ENCODE results near the gene NCEH1. TPM values are rescaled to one million over a fixed set of nuclear protein-coding genes. Genes with fewer than 3 reads are reported as not detected.

Gene NCEH1
- total and polyA plus RNA-seq, 2 of the 4 experiments (the other 2 are of a cell fraction): 22.3 to 23.3 TPM

- dilution Hi-C loops (cut with HindIII; ENCODE audit: low sequenced_read_pairs, unreplicated experiment): no loop called here
- Histone ChIP-seq H2BK15ac (ENCODE audit: low read depth, low read length) (no peak overlapping the region), H2BK5ac (ENCODE audit: low read depth, low read length, poor library complexity, severe bottlenecking) (no peak overlapping the region)
These were observed 66.6 kb downstream of the NCEH1 start for GRCh38 chr3:172644258-172644657.

More at GRCh38 chr3:172644258-172644657, 66.6 kb downstream of the NCEH1 start:
- Histone ChIP-seq H4K8ac (ENCODE audit: low read depth in 2 of 2, low read length in 2 of 2) (no peak overlapping the region), H3K4me2 (ENCODE audit: low read depth, low read length) (no peak overlapping the region), H3K27me3 (ENCODE audit: control insufficient read depth, insufficient read depth, low read length) (no peaks in the 10 kb centered on the region), H4K91ac (ENCODE audit: insufficient read depth, low read depth, low read length) (no peak overlapping the region), H2BK20ac (ENCODE audit: low read depth, low read length) (no peak overlapping the region), H3K36me3 (ENCODE audit: control insufficient read depth, insufficient read depth, low read length) (peaks cover 10% of the 10 kb centered on the region), H3K4me3 (ENCODE audit: insufficient read depth, low read depth, low read length) (no peak overlapping the region), H2AFZ (replicated peaks; ENCODE audit: low read length, poor library complexity) (peak overlapping the region; percentile 43), H3K23ac (ENCODE audit: low read depth, low read length) (no peak overlapping the region), H2AK9ac (replicated peaks; ENCODE audit: low read depth, low read length, poor library complexity) (no peak overlapping the region), H3K4me1 (ENCODE audit: control insufficient read depth, insufficient read depth, low read length) (peaks cover 9% of the 10 kb centered on the region), H4K20me1 (ENCODE audit: insufficient read depth, low read length) (peaks cover 4% of the 10 kb centered on the region; the same call in 1 of the 2 replicates), H3K79me1 (ENCODE audit: low read depth in 1 of 2, low read length in 2 of 2) (peaks cover 20 to 60% of the 10 kb centered on the region in 2 experiments), H4K5ac (ENCODE audit: low read depth, low read length) (no peak overlapping the region), H3K18ac (ENCODE audit: low read depth, low read length) (no peak overlapping the region), H2AK5ac (ENCODE audit: low read depth, low read length) (no peak overlapping the region), H3K9me1 (ENCODE audit: insufficient read depth, low read length) (peaks cover 21% of the 10 kb centered on the region), H3K56ac (ENCODE audit: extremely low read depth, insufficient read depth, low read length) (no peak overlapping the region), H3K14ac (replicated peaks; ENCODE audit: low read depth, low read length) (no peak overlapping the region), H2BK120ac (ENCODE audit: low read depth, low read length) (no peak overlapping the region), H3K9me3 (ENCODE audit: control insufficient read depth, insufficient read depth, low read length) (no peaks in the 10 kb centered on the region), H3K9ac (ENCODE audit: low read depth, low read length) (no peak overlapping the region), H3K4ac (ENCODE audit: low read depth, low read length) (no peak overlapping the region), H3K27ac (ENCODE audit: insufficient read depth, low read length) (no peak overlapping the region)
- BruUV-seq (replicated peaks): no TSS peak
- no CpG with 5 or more reads among the region's 3 CpGs for WGBS, 2 experiments (ENCODE audit: extremely low coverage in 2 of 2, insufficient read length in 1 of 2)
- TF ChIP-seq BHLHE40 (IDR thresholded peaks at IDR 0.05; ENCODE audit: low read depth, low read length) (no peak), USF2 (IDR thresholded peaks at IDR 0.05; ENCODE audit: low read depth, low read length) (no peak), RCOR1 (IDR thresholded peaks at IDR 0.05; ENCODE audit: insufficient replicate concordance, low read length) (no peak), POLR2A (IDR thresholded peaks at IDR 0.05; ENCODE audit: low read depth, low read length) (no peak), SMC3 (IDR thresholded peaks at IDR 0.05; ENCODE audit: low read depth, low read length) (no peak), RAD21 (IDR thresholded peaks at IDR 0.05; ENCODE audit: low read length) (no peak), FOS (IDR thresholded peaks at IDR 0.05; ENCODE audit: low read depth, low read length) (no peak), CTCF (conservative IDR thresholded peaks at IDR 0.05; ENCODE audit: low read depth, low read length) (no peak), CEBPB (IDR thresholded peaks at IDR 0.05; ENCODE audit: low read depth, low read length) (no peak), ELK1 (IDR thresholded peaks at IDR 0.05; ENCODE audit: borderline replicate concordance, low read depth, low read length) (no peak), MAFK (IDR thresholded peaks at IDR 0.05; ENCODE audit: low read depth, low read length) (no peak), NFE2L2 (IDR thresholded peaks at IDR 0.05; ENCODE audit: low read depth, low read length) (no peak), CHD1 (IDR thresholded peaks at IDR 0.05; ENCODE audit: low read depth, low read length) (no peak), MXI1 (IDR thresholded peaks at IDR 0.05; ENCODE audit: borderline replicate concordance, low read depth, low read length) (no peak), RFX5 (IDR thresholded peaks at IDR 0.05; ENCODE audit: low read depth, low read length) (no peak), MAZ (IDR thresholded peaks at IDR 0.05; ENCODE audit: borderline replicate concordance, low read depth, low read length) (no peak)
- ChIA-PET POLR2A (ENCODE audit: unreplicated experiment) (no interaction called here), CTCF (no interaction called here)
- intact Hi-C loops (cut with micrococcal nuclease) (no loop called here), in situ Hi-C loops (cut with MboI; ENCODE audit: low sequenced_read_pairs) (no loop called here)
- ATAC-seq (ENCODE audit: low read depth): no peak
- no peak for DNase-seq

Data from IMR-90 (cell line).